GM19463 (cell line): ENCODE results near the gene PRND.

Source experiments
- ATAC-seq: cut with Tn5 transposase; IDR thresholded peaks from one replicate; pipeline ENCODE4 v1.9.1; 2021; ENCODE audit warnings: mild to moderate bottlenecking, moderate library complexity; ENCODE audit not compliant: unreplicated experiment

Gene PRND

DNA sequence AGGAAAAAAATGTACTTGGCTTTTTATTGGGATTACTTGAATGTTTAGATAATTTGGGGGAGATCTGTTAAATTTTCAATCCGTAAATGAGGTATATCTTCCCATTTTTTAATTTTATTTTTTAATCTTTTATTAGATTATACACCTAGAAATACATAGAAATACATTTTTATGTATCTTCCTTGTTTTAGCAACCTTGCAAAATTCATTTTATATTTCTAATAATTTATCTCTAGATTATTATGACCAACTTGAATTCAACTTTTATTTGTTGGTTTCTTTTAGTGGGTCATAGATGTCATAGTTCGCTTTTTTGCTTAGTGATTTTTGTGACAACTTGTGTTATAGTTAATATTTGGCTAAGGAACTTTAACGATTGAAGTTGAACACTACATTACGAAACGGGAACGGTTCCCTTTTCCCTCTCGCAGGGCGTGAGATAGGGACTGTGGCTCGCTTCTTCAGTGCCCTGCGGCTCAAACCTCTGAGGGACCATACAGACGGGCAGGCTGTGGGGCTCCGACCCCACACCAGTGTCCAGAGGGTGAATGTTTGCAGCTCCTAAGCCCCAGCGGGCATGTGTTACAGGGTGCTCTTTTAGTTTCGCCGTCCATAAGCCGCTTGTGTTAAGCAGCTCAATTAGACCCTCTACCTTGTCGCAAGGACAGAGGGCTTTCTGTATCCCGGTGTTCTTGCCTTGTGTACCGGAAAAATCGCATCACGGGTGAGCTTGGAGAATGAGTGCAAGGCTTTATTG is 53.8 kb downstream of the PRND start:
- no peak for ATAC-seq

DNA sequence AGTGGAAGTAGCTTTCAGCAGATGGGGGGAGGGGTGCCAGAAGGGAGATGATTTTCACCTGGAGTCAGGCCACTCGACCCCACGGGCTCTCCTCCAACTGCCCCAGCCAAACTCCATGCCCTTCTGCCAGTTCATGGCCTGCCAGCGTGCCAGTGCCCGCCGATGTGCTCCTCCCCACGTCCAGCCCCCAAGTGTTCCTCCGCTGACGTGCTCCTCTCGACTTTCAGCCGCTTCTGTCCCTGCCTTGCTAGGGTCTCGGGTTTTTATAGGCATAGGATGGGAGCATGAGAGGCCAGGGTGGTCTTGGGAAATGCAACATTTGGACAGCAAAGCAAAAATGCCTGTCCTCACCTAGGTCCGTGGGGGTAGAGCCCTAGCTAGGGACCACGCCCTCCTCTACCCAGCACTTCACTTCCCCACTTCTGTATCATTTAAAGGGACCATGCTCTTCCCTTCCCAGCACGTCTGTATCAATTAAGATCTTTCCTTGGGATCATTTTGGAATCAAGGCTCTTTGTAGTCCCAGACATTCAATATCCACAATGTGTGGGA is 54.4 kb downstream of the PRND start:
- ATAC-seq: no peak
